GM21576 (cell line): Measurements from ENCODE around the gene POLR1A.

Experiments
- ATAC-seq: cut with Tn5 transposase; IDR thresholded peaks from one replicate; pipeline ENCODE4 v1.9.1; 2021; ENCODE audit warnings: mild to moderate bottlenecking, moderate library complexity; ENCODE audit not compliant: unreplicated experiment

The POLR1A gene

DNA sequence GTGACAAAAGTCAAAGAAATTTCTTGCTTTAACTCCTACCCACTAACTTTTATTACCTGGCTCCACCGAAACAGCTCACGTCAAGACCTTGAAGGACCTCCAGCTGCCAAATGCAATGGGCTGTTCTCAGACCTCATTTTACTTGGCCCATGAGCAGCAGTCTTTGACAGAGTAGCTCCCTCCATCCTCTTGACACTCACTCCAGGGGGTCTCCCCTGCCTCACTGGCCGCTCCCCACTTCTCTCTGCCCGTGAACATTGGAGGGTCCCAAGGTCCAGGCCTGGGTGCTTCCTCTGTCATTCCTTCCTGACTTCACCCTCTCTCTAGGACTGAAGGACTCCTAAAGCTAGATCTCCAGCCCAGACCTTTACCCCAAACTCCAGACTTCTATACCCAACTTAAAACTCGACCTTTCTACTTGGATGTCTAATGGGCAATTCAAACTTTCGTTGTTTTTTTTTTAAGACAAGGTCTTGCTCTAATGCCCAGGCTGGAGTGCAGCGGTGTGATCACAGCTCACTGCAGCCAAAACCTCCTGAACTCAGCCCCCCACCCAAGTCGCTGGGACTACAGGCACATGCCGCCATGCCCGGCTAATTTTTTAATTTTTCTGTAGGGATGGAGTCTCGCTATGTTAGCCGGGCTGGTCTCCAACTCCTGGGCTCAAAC lies 124.0 kb downstream of the POLR1A start:
- ATAC-seq: no peak

DNA sequence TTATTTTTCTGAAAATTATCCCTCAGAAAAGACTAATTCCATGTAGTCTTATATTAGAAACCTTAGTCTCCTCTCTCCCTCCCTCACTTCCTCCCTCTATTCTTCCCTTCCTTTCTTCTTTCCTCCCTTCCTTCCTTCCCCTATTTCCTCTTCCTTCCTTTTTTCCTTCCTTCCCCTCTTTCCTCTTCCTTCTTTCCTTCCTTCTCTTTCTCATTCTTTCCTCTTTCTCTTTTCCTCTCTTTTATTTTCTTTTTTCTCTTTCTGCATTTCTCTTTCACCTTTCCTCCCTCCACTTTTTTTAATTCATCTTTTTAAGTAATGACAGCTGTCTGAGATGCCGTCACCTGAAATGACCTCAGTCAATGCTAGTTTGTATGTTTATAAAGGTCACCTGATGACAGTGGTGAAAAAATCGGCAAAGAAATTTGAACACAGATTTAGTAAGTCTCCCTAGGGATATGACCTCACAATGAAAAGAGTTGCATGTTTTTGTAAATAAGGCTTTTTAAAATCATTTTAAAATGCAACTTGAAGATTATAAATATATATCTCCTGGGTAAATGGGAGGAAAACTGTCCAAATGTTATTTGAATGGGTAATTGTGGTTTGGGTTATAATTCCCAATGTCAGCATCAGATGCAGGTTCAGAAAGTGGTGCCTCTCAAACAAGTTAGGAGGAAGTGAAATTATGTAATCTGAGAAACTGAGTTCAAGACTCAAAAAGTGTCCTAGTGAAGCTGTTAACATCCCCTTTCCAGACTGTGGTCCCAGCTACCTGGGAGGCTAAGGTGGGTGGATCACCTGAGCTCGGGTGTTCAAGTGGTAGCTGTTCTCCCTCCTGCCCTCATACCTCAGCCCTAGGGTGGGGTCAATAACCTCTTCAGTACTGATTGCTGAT lies 126.6 kb downstream of the POLR1A start:
- ATAC-seq: no peak

- ATAC-seq: no peak
These were observed 129.4 kb downstream of the POLR1A start for GRCh38 chr2:85976106-85976920.

GRCh38 chr2:85975581-85975980 lies 130.1 kb downstream of the POLR1A start:
- no peak for ATAC-seq

- ATAC-seq: no peak
These were observed 131.3 kb downstream of the POLR1A start for GRCh38 chr2:85974390-85974789.

- ATAC-seq: no peak
These were observed 133.3 kb downstream of the POLR1A start for GRCh38 chr2:85972355-85972754.

GRCh38 chr2:85971366-85971765 lies 134.3 kb downstream of the POLR1A start:
- ATAC-seq: no peak
